GM21360 (cell line): ENCODE data around the gene IFNK.

ENCODE experiments used
- ATAC-seq: cut with Tn5 transposase; IDR thresholded peaks from one replicate; pipeline ENCODE4 v1.9.1; 2021; ENCODE audit warnings: mild to moderate bottlenecking, moderate library complexity; ENCODE audit not compliant: unreplicated experiment

Gene IFNK

GRCh38 chr9:27572061-27572460 lies 48.0 kb downstream of the IFNK start:
- ATAC-seq: no peak

- ATAC-seq: peak; percentile 42
Observed at GRCh38 chr9:27572566-27572917, 48.5 kb downstream of the IFNK start.

DNA sequence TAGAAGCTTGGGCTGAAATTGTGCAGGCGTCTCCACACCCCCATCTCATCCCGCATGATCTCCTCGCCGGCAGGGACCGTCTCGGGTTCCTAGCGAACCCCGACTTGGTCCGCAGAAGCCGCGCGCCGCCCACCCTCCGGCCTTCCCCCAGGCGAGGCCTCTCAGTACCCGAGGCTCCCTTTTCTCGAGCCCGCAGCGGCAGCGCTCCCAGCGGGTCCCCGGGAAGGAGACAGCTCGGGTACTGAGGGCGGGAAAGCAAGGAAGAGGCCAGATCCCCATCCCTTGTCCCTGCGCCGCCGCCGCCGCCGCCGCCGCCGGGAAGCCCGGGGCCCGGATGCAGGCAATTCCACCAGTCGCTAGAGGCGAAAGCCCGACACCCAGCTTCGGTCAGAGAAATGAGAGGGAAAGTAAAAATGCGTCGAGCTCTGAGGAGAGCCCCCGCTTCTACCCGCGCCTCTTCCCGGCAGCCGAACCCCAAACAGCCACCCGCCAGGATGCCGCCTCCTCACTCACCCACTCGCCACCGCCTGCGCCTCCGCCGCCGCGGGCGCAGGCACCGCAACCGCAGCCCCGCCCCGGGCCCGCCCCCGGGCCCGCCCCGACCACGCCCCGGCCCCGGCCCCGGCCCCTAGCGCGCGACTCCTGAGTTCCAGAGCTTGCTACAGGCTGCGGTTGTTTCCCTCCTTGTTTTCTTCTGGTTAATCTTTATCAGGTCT lies 49.0 kb downstream of the IFNK start, which contains the start of gene C9orf72:
Gene C9orf72, minus strand, starts transcription at position 564 of the 716 bp plus-strand sequence. CDS start 6,361 bp downstream, outside the sequence.
- ATAC-seq: peak; percentile 54

- ATAC-seq: peak; percentile 78
Observed at GRCh38 chr9:27573634-27574590, 49.8 kb downstream of the IFNK start.
